Measurements from ENCODE around the gene NCK1.

- TF ChIP-seq ZFP30 (CRISPR knock-in tag; IDR thresholded peaks at IDR 0.05): no peak
- no peak for TF ChIP-seq ZNF8 (CRISPR knock-in tag; IDR thresholded peaks at IDR 0.05)
- TF ChIP-seq TCF4 (CRISPR knock-in tag; IDR thresholded peaks at IDR 0.05; ENCODE audit: borderline replicate concordance): no peak
- TF ChIP-seq ISL1 (CRISPR knock-in tag; IDR thresholded peaks at IDR 0.05): no peak
- TF ChIP-seq ZFP3 (CRISPR knock-in tag; IDR thresholded peaks at IDR 0.05): no peak
- TF ChIP-seq CSRNP3 (CRISPR knock-in tag; IDR thresholded peaks at IDR 0.05): no peak
- no peak for TF ChIP-seq SNAI2 (CRISPR knock-in tag; IDR thresholded peaks at IDR 0.05)
- no peak for TF ChIP-seq PATZ1 (CRISPR knock-in tag; IDR thresholded peaks at IDR 0.05; ENCODE audit: borderline replicate concordance)
- no peak for TF ChIP-seq ZC3H10 (CRISPR knock-in tag; IDR thresholded peaks at IDR 0.05)
- no peak for TF ChIP-seq ZNF70 (CRISPR knock-in tag; IDR thresholded peaks at IDR 0.05)
- TF ChIP-seq ESRRG (CRISPR knock-in tag; IDR thresholded peaks at IDR 0.05): no peak
- no peak for TF ChIP-seq ARNTL (CRISPR knock-in tag; IDR thresholded peaks at IDR 0.05; ENCODE audit: borderline replicate concordance, low read depth)
- TF ChIP-seq CREB5 (CRISPR knock-in tag; IDR thresholded peaks at IDR 0.05; ENCODE audit: low read depth): no peak
- TF ChIP-seq RARB (CRISPR knock-in tag; IDR thresholded peaks at IDR 0.05): no peak
These were observed 130.1 kb downstream of the NCK1 start for GRCh38 chr3:136992115-136992514.
